Myometrial cell (primary cell): ENCODE results near the gene SNRPA1. TPM values are rescaled to one million over a fixed set of nuclear protein-coding genes. Genes with fewer than 3 reads are reported as not detected.

ENCODE experiments used
- total RNA-seq: library from RNA; depleted of rRNA; stranded (reverse); fragments of >200 nt; gene quantifications from 2 replicates; pipeline ENCODE4 v1.2.3, GENCODE V29; 2015

SNRPA1 gene
- total RNA-seq = 53.9 and 83.6 TPM in 2 replicates

GRCh38 chr15:101294731-101295606, at the start of gene SNRPA1:
TSS of gene SNRPA1 (minus strand) at chr15:101295248. CDS start at chr15:101295178, 70 bp downstream.

GRCh38 chr15:101277038-101277822, 17.8 kb downstream of the SNRPA1 start, which contains the start of gene SELENOS:
TSS of gene SELENOS (minus strand) at chr15:101277485. CDS start at chr15:101277417, 68 bp downstream.

GRCh38 chr15:101251830-101252820, 42.9 kb downstream of the SNRPA1 start, which contains the start of gene CHSY1:
TSS of gene CHSY1 (minus strand) at chr15:101252048. CDS start at chr15:101251456, 592 bp downstream.

Other genes starting within 250 kb of the SNRPA1 start
- gene CHSY1, start 43.2 kb downstream of the SNRPA1 start, total RNA-seq = 25.1 and 26.4 TPM in 2 replicates
- gene SELENOS, start 17.8 kb downstream of the SNRPA1 start, total RNA-seq = 79.6 and 83.6 TPM in 2 replicates
- not detected in 2 replicates for gene PCSK6, start 194.5 kb upstream of the SNRPA1 start, total RNA-seq